HCT116 (cell line): ENCODE data around the gene PHF1. TPM values are rescaled to one million over a fixed set of nuclear protein-coding genes. Genes with fewer than 3 reads are reported as not detected.
A peak's percentile ranks its signal among the peaks of the same experiment; 100 is the strongest.

Source experiments
- ATAC-seq: fragments of 200-7000 bp; cut with Tn5 transposase; 2 replicates; pipeline ENCODE4 v1.9.1; 2020; ENCODE audit warnings: mild to moderate bottlenecking, moderate library complexity
- BruUV-seq: library from RNA; stranded (reverse); fragments of 400-500 nt; replicated peaks from 2 replicates; lab custom pipeline; 2021; lab: Mats Ljungman, UMichigan
- CTCF ChIA-PET: fragments of 300-600 bp; sonication (Branson Sonifier 250); formaldehyde crosslinking; loops from one replicate; lab custom pipeline; 2021; ENCODE audit warnings: antibody characterized with exemption; lab: Charles Lee
- POLR2A ChIA-PET: fragments of 300-600, 350-600 bp; sonication (Branson Sonifier 250); formaldehyde crosslinking; loops from one replicate; lab custom pipeline; 2021; ENCODE audit warnings: antibody characterized with exemption; lab: Charles Lee
- RAD21 ChIA-PET, 2 experiments: fragments of 300-600 bp; sonication (Branson Sonifier 250); formaldehyde crosslinking; loops; one replicate each; lab custom pipeline; 2023; ENCODE audit warnings: low total read pairs in 2 of 2; ENCODE audit not compliant: uncharacterized antibody in 2 of 2, unreplicated experiment in 2 of 2, low non-redundant PET in 1 of 2; lab: Charles Lee
- DNase-seq: peaks from one replicate; pipeline ENCODE4 v3.0.0-alpha.2; 2010; ENCODE audit warnings: low read depth, low spot score
- H2AFZ ChIP-seq: fragments of 200-600 bp; shearing (Covaris generic), sonication (generic); 2 replicates; pipeline ENCODE4 v1.6.1; 2017; ENCODE audit warnings: low read depth, mixed run types, mixed read lengths, antibody characterized with exemption, low read length; ENCODE audit not compliant: poor library complexity, severe bottlenecking
- H3K27ac ChIP-seq: 2 replicates; pipeline ENCODE4 v1.5.1; 2012; ENCODE audit warnings: low read depth, low read length
- H3K27me3 ChIP-seq: fragments of 200-600 bp; sonication (generic); 2 replicates; pipeline ENCODE4 v1.6.1; 2016; ENCODE audit warnings: mixed run types, low read length, mixed read lengths; ENCODE audit not compliant: insufficient read depth
- H3K36me3 ChIP-seq, 2 experiments: fragments of 200-500 bp in 1 of 2; fragments of 200-600 bp in 1 of 2; sonication (Bioruptor generic) in 1 of 2; sonication (generic) in 1 of 2; 2 replicates each; pipeline versions ENCODE4 v1.5.1 to v1.6.1; 2014 to 2016; ENCODE audit warnings: low read length in 2 of 2, inconsistent platforms in 1 of 2, mixed read lengths in 1 of 2, mixed run types in 1 of 2; ENCODE audit not compliant: insufficient read depth in 2 of 2, control insufficient read depth in 1 of 2
- H3K4me1 ChIP-seq, 2 experiments: fragments of 200-600 bp in 1 of 2; sonication (generic) in 1 of 2; 2 replicates each; pipeline versions ENCODE4 v1.5.1 to v1.6.1; 2012 to 2017; ENCODE audit warnings: low read length in 2 of 2, inconsistent platforms in 1 of 2, mild to moderate bottlenecking in 1 of 2, mixed read lengths in 1 of 2, mixed run types in 1 of 2, moderate library complexity in 1 of 2; ENCODE audit not compliant: insufficient read depth in 2 of 2, control insufficient read depth in 1 of 2
- H3K4me2 ChIP-seq: fragments of 200-600 bp; sonication (generic); 2 replicates; pipeline ENCODE4 v1.6.1; 2017; ENCODE audit warnings: mixed run types, low read length, mixed read lengths
- H3K4me3 ChIP-seq, 2 experiments: fragments of 200-600 bp in 1 of 2; sonication (generic) in 1 of 2; replicated peaks in 1 of 2; 2 replicates each; pipeline ENCODE4 v1.5.1; 2011 to 2016; ENCODE audit warnings: low read length in 2 of 2, control low read depth in 1 of 2, low read depth in 1 of 2, mild to moderate bottlenecking in 1 of 2, mixed read lengths in 1 of 2, mixed run types in 1 of 2
- H3K79me2 ChIP-seq: fragments of 200-600 bp; sonication (generic); 2 replicates; pipeline ENCODE4 v1.6.1; 2017; ENCODE audit warnings: mild to moderate bottlenecking, mixed run types, low read length, moderate library complexity, mixed read lengths; ENCODE audit not compliant: insufficient read depth
- H3K9ac ChIP-seq: fragments of 200-600 bp; sonication (generic); 2 replicates; pipeline ENCODE4 v1.6.1; 2016; ENCODE audit warnings: low read length, mixed read lengths
- H3K9me2 ChIP-seq: fragments of 200-600 bp; sonication (generic), shearing (Covaris generic); 2 replicates; pipeline ENCODE4 v1.6.1; 2017; ENCODE audit warnings: mixed run types, mild to moderate bottlenecking, moderate library complexity; ENCODE audit not compliant: insufficient read depth
- H3K9me3 ChIP-seq, 2 experiments: fragments of 200-500 bp in 1 of 2; fragments of 200-600 bp in 1 of 2; sonication (Bioruptor generic) in 1 of 2; sonication (generic) in 1 of 2; 2 replicates each; pipeline ENCODE4 v1.6.1; 2014 to 2017; ENCODE audit warnings: low read length in 2 of 2, mixed read lengths in 2 of 2, inconsistent platforms in 1 of 2, low read depth in 1 of 2, mild to moderate bottlenecking in 1 of 2, mixed run types in 1 of 2, moderate library complexity in 1 of 2; ENCODE audit not compliant: control insufficient read depth in 1 of 2, insufficient read depth in 1 of 2
- H4K20me1 ChIP-seq: fragments of 200-600 bp; sonication (generic), shearing (Covaris generic); 2 replicates; pipeline ENCODE4 v1.6.1; 2017; ENCODE audit warnings: mixed run types, mild to moderate bottlenecking, moderate library complexity; ENCODE audit not compliant: insufficient read depth
- CBX3 ChIP-seq: IDR thresholded peaks from 2 replicates; pipeline ENCODE4 v1.6.1; 2012; ENCODE audit warnings: low read depth
- EGR1 ChIP-seq: IDR thresholded peaks from 2 replicates; pipeline ENCODE4 v1.6.1; 2012; ENCODE audit warnings: low read depth
- ELF1 ChIP-seq: IDR thresholded peaks from 2 replicates; pipeline ENCODE4 v1.6.1; 2012; ENCODE audit warnings: low read depth, borderline replicate concordance
- POLR2A ChIP-seq: IDR thresholded peaks from 2 replicates; pipeline ENCODE4 v1.7.0; 2011; ENCODE audit warnings: borderline replicate concordance; ENCODE audit not compliant: insufficient read depth, insufficient read length; ENCODE audit errors: extremely low read depth
- RAD21 ChIP-seq: IDR thresholded peaks from 2 replicates; pipeline ENCODE4 v1.6.1; 2012; ENCODE audit warnings: low read depth, mild to moderate bottlenecking
- SP1 ChIP-seq: IDR thresholded peaks from 2 replicates; pipeline ENCODE4 v1.6.1; 2012; ENCODE audit warnings: low read depth
- intact Hi-C: fragments of 100-400 bp; cut with micrococcal nuclease; formaldehyde crosslinking; loops from 2 replicates; pipeline ENCODE4 v1.10.0; 2022
- total RNA-seq: library from RNA; stranded (reverse); gene quantifications from one replicate; pipeline ENCODE4 v1.2.1, GENCODE V29; 2021; ENCODE audit not compliant: unreplicated experiment
- TF ChIP-seq, protein P1 (sequence below): IDR thresholded peaks from 2 replicates; pipeline ENCODE4 v1.6.1; 2011; ENCODE audit warnings: mild to moderate bottlenecking, low read length, moderate library complexity; ENCODE audit not compliant: insufficient replicate concordance; ENCODE audit errors: extremely low read depth
- TF ChIP-seq, protein P2 (sequence below), 3 experiments: fragments of 200-600 bp in 1 of 3; sonication (generic) in 1 of 3; IDR thresholded peaks in 2 of 3; conservative IDR thresholded peaks in 1 of 3; 2 replicates each; pipeline ENCODE4 v1.5.1; 2012 to 2017; ENCODE audit warnings: low read depth in 2 of 3, low read length in 2 of 3, antibody characterized with exemption in 1 of 3, borderline replicate concordance in 1 of 3, control low read depth in 1 of 3, mild to moderate bottlenecking in 1 of 3, mixed read lengths in 1 of 3, mixed run types in 1 of 3, moderate library complexity in 1 of 3; ENCODE audit not compliant: insufficient read depth in 1 of 3

Gene PHF1
- total RNA-seq, 1 experiment from 2014 or later, result 40.2 TPM

DNA sequence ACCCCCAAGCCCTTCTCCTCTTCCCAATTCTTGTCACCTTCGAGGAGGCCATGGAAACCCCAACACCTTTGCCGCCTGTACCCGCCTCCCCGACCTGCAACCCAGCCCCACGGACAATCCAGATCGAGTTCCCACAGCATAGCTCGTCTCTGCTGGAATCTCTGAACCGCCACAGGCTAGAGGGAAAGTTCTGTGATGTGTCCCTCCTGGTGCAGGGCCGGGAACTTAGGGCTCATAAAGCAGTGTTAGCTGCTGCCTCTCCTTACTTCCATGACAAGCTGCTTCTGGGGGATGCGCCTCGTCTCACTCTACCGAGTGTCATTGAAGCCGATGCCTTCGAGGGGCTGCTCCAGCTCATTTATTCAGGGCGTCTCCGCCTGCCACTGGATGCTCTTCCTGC lies 44.2 kb downstream of the PHF1 start:
- H3K9me3 ChIP-seq, result no peaks in the 10 kb centered on the region
- RAD21 ChIA-PET, result no interaction called here
- ATAC-seq (no peak), DNase-seq (no peak)
- no peak overlapping the region for H2AFZ ChIP-seq
- CTCF ChIA-PET, result no interaction called here
- TF ChIP-seq POLR2A (no peak), ELF1 (no peak), SP1 (no peak), EGR1 (no peak), CBX3 (no peak), RAD21 (no peak)
- TF ChIP-seq, protein P1, sequence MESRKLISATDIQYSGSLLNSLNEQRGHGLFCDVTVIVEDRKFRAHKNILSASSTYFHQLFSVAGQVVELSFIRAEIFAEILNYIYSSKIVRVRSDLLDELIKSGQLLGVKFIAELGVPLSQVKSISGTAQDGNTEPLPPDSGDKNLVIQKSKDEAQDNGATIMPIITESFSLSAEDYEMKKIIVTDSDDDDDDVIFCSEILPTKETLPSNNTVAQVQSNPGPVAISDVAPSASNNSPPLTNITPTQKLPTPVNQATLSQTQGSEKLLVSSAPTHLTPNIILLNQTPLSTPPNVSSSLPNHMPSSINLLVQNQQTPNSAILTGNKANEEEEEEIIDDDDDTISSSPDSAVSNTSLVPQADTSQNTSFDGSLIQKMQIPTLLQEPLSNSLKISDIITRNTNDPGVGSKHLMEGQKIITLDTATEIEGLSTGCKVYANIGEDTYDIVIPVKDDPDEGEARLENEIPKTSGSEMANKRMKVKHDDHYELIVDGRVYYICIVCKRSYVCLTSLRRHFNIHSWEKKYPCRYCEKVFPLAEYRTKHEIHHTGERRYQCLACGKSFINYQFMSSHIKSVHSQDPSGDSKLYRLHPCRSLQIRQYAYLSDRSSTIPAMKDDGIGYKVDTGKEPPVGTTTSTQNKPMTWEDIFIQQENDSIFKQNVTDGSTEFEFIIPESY, result no peak
- TF ChIP-seq, protein P2, sequence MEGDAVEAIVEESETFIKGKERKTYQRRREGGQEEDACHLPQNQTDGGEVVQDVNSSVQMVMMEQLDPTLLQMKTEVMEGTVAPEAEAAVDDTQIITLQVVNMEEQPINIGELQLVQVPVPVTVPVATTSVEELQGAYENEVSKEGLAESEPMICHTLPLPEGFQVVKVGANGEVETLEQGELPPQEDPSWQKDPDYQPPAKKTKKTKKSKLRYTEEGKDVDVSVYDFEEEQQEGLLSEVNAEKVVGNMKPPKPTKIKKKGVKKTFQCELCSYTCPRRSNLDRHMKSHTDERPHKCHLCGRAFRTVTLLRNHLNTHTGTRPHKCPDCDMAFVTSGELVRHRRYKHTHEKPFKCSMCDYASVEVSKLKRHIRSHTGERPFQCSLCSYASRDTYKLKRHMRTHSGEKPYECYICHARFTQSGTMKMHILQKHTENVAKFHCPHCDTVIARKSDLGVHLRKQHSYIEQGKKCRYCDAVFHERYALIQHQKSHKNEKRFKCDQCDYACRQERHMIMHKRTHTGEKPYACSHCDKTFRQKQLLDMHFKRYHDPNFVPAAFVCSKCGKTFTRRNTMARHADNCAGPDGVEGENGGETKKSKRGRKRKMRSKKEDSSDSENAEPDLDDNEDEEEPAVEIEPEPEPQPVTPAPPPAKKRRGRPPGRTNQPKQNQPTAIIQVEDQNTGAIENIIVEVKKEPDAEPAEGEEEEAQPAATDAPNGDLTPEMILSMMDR (IDR thresholded peaks at IDR 0.05 in 2 of 3, conservative IDR thresholded peaks at IDR 0.05 in 1 of 3; ENCODE audit: borderline replicate concordance in 1 of 3, insufficient read depth in 1 of 3, low read depth in 2 of 3, low read length in 2 of 3), result no peak
- BruUV-seq, result no TSS peak
- no peaks in the 10 kb centered on the region for H4K20me1 ChIP-seq
- H3K4me1 ChIP-seq, result peaks cover 5 to 11% of the 10 kb centered on the region in 2 experiments; a peak in 3 of 4 replicates
- peak overlapping the region; percentile 72 for H3K27ac ChIP-seq
- peaks cover 30% of the 10 kb centered on the region for H3K79me2 ChIP-seq
- H3K36me3 ChIP-seq, result peaks cover 4 to 14% of the 10 kb centered on the region in 2 experiments; a peak in 3 of 4 replicates
- peak overlapping the region; percentile 95 to 99 for H3K4me3 ChIP-seq
- peak overlapping the region; percentile 98 for H3K4me2 ChIP-seq
- POLR2A ChIA-PET, result interaction anchor here (1.2 to 1.9 kb wide), 3 partner anchors 8 to 29 kb away, joined by 5 to 7 read pairs (median 7); no protein-coding TSS in a partner anchor
- peak overlapping the region; percentile 90 for H3K9ac ChIP-seq
- intact Hi-C loops, result no loop called here
- no peaks in the 10 kb centered on the region for H3K27me3 ChIP-seq
- no peaks in the 10 kb centered on the region for H3K9me2 ChIP-seq
